Neural crest cell (in vitro differentiated cells): ENCODE data around the gene ELP5. TPM values are rescaled to one million over a fixed set of nuclear protein-coding genes. Genes with fewer than 3 reads are reported as not detected.

Source experiments
- DNase-seq: peaks from one replicate; pipeline ENCODE4 v3.0.0; 2021; ENCODE audit warnings: low read depth, mixed read lengths, low spot score
- H3K27ac Mint-ChIP-seq: one replicate; pipeline ENCODE4 v1.8.0; 2021; ENCODE audit warnings: mild to moderate bottlenecking, mixed read lengths; ENCODE audit not compliant: unreplicated experiment
- H3K27me3 Mint-ChIP-seq: 2 replicates; pipeline ENCODE4 v1.8.0; 2021; ENCODE audit warnings: low read depth, mild to moderate bottlenecking, mixed read lengths
- H3K36me3 Mint-ChIP-seq: 2 replicates; pipeline ENCODE4 v1.8.0; 2021; ENCODE audit warnings: low read depth, mild to moderate bottlenecking, mixed read lengths
- H3K4me1 Mint-ChIP-seq: 2 replicates; pipeline ENCODE4 v1.8.0; 2021; ENCODE audit warnings: mixed read lengths
- H3K4me3 Mint-ChIP-seq: one replicate; pipeline ENCODE4 v1.8.0; 2021; ENCODE audit warnings: mild to moderate bottlenecking, mixed read lengths
- H3K9me3 Mint-ChIP-seq: 2 replicates; pipeline ENCODE4 v1.8.0; 2021; ENCODE audit warnings: mixed read lengths
- CTCF ChIP-seq: fragments of 200-600 bp; sonication (generic); conservative IDR thresholded peaks from 2 replicates; pipeline ENCODE4 v1.5.0; 2021; ENCODE audit warnings: antibody characterized with exemption, mild to moderate bottlenecking
- total RNA-seq: library from RNA; stranded (reverse); gene quantifications from 2 replicates; pipeline ENCODE4 v1.2.1, GENCODE V29; 2021

The ELP5 gene
- total RNA-seq, 1 donor from 2014 or later: 77.4 TPM

GRCh38 chr17:7246779-7247178, 5.2 kb upstream of the ELP5 start:
- peaks cover 39% of the 10 kb centered on the region for H3K4me1 Mint-ChIP-seq
- peaks cover 18% of the 10 kb centered on the region for H3K36me3 Mint-ChIP-seq
- no peaks in the 10 kb centered on the region for H3K9me3 Mint-ChIP-seq
- no peak for DNase-seq
- peak overlapping the region; percentile 79 for H3K4me3 Mint-ChIP-seq
- no peak for TF ChIP-seq CTCF
- H3K27ac Mint-ChIP-seq: peak overlapping the region; percentile 76
- H3K27me3 Mint-ChIP-seq: peaks cover 9% of the 10 kb centered on the region

- DNase-seq: no peak
- Mint-ChIP-seq H3K9me3 (no peaks in the 10 kb centered on the region), H3K36me3 (peaks cover 19% of the 10 kb centered on the region), H3K4me3 (peak overlapping the region; percentile 99), H3K27ac (no peak overlapping the region), H3K27me3 (peaks cover 3% of the 10 kb centered on the region), H3K4me1 (peaks cover 41% of the 10 kb centered on the region)
- no peak for TF ChIP-seq CTCF
Observed at GRCh38 chr17:7248796-7249195, 3.2 kb upstream of the ELP5 start.

- no peak overlapping the region for H3K27ac Mint-ChIP-seq
- H3K9me3 Mint-ChIP-seq: no peaks in the 10 kb centered on the region
- H3K4me3 Mint-ChIP-seq: peak overlapping the region; percentile 99
- TF ChIP-seq CTCF: no peak
- H3K27me3 Mint-ChIP-seq: peaks cover 3% of the 10 kb centered on the region
- peaks cover 41% of the 10 kb centered on the region for H3K4me1 Mint-ChIP-seq
- no peak for DNase-seq
- H3K36me3 Mint-ChIP-seq: peaks cover 19% of the 10 kb centered on the region
Observed at GRCh38 chr17:7249214-7249613, 2.8 kb upstream of the ELP5 start.

GRCh38 chr17:7249830-7250229, 2.2 kb upstream of the ELP5 start:
- H3K4me1 Mint-ChIP-seq: peaks cover 41% of the 10 kb centered on the region
- no peaks in the 10 kb centered on the region for H3K9me3 Mint-ChIP-seq
- peak overlapping the region; percentile 75 for H3K27ac Mint-ChIP-seq
- no peak for TF ChIP-seq CTCF
- peaks cover 19% of the 10 kb centered on the region for H3K36me3 Mint-ChIP-seq
- H3K27me3 Mint-ChIP-seq: peaks cover 3% of the 10 kb centered on the region
- peak overlapping the region; percentile 99 for H3K4me3 Mint-ChIP-seq
- DNase-seq: no peak

GRCh38 chr17:7250695-7251627, 1.1 kb upstream of the ELP5 start:
- no peak for DNase-seq

More at GRCh38 chr17:7250695-7251627, 1.1 kb upstream of the ELP5 start:
- peak overlapping the region; percentile 96 for H3K27ac Mint-ChIP-seq
- no peaks in the 10 kb centered on the region for H3K9me3 Mint-ChIP-seq
- H3K4me1 Mint-ChIP-seq: peaks cover 41% of the 10 kb centered on the region
- H3K36me3 Mint-ChIP-seq: peaks cover 18% of the 10 kb centered on the region
- no peak for TF ChIP-seq CTCF
- peaks cover 3% of the 10 kb centered on the region for H3K27me3 Mint-ChIP-seq
- H3K4me3 Mint-ChIP-seq: peak overlapping the region; percentile 99
